Measurements from ENCODE around the gene SUN2. TPM values are rescaled to one million over a fixed set of nuclear protein-coding genes. Genes with fewer than 3 reads are reported as not detected.

SUN2 gene
- total and polyA plus RNA-seq, 8 donors: 44.8 to 99.2 (median 76.4) TPM

GRCh38 chr22:38709306-38709705 lies 46.5 kb downstream of the SUN2 start:
- no peak for DNase-seq
- Histone ChIP-seq H3K36me3 (no peaks in the 10 kb centered on the region), H3K9me3 (no peaks in the 10 kb centered on the region), H3K4me3 (no peak overlapping the region), H3K4me1 (peaks cover 17 to 29% (median 26%) of the 10 kb centered on the region in 3 donors), H3K27me3 (no peaks in the 10 kb centered on the region), H3K27ac (no peak overlapping the region)
- intact Hi-C loops (cut with DNase I): no loop called here
- FAIRE-seq: no peak
- no peak for ATAC-seq
- 83 to 86% methylated on average over 3 of the region's 3 CpGs for WGBS, 2 donors
- TF ChIP-seq CTCF (IDR thresholded peaks at IDR 0.05): no peak

GRCh38 chr22:38707984-38708383 lies 47.8 kb downstream of the SUN2 start:
- Histone ChIP-seq H3K27me3 (no peaks in the 10 kb centered on the region), H3K9me3 (no peaks in the 10 kb centered on the region), H3K4me3 (peak overlapping the region in 2 of 4 donors; percentile 88 to 99), H3K4me1 (peaks cover 18 to 29% (median 27%) of the 10 kb centered on the region in 3 donors), H3K27ac (no peak overlapping the region), H3K36me3 (no peaks in the 10 kb centered on the region)
- ATAC-seq (no peak), FAIRE-seq (no peak), DNase-seq (no peak)
- no peak for TF ChIP-seq CTCF (IDR thresholded peaks at IDR 0.05)
- intact Hi-C loops (cut with DNase I): no loop called here
- WGBS, 2 donors: 27 to 34% methylated on average over 3 of the region's 3 CpGs

- intact Hi-C loops (cut with DNase I): no loop called here
- Histone ChIP-seq H3K9me3 (no peaks in the 10 kb centered on the region), H3K27ac (peak overlapping the region; percentile 19 to 97 (median 92)), H3K4me1 (peaks cover 18 to 29% (median 27%) of the 10 kb centered on the region in 3 donors), H3K36me3 (no peaks in the 10 kb centered on the region), H3K4me3 (peak overlapping the region; percentile 3 to 99 (median 90)), H3K27me3 (no peaks in the 10 kb centered on the region)
- FAIRE-seq: no peak
- no peak for DNase-seq
- peak in 2 of 4 donors; percentile 8 to 14 for ATAC-seq
- TF ChIP-seq CTCF (IDR thresholded peaks at IDR 0.05): no peak
- WGBS, 2 donors: 8 to 17% methylated on average over 2 of the region's 2 CpGs
These were observed 48.5 kb downstream of the SUN2 start for GRCh38 chr22:38707346-38707745.

GRCh38 chr22:38706901-38707195 lies 49.0 kb downstream of the SUN2 start:
- H3K4me3 ChIP-seq: peak overlapping the region; percentile 3 to 99 (median 90)
- H3K27me3 ChIP-seq: no peaks in the 10 kb centered on the region
- no peaks in the 10 kb centered on the region for H3K9me3 ChIP-seq
- ATAC-seq (no peak), FAIRE-seq (no peak), DNase-seq (no peak)
- peaks cover 18 to 29% (median 27%) of the 10 kb centered on the region in 3 donors for H3K4me1 ChIP-seq
- no peak for TF ChIP-seq CTCF (IDR thresholded peaks at IDR 0.05)
- H3K36me3 ChIP-seq: no peaks in the 10 kb centered on the region
- WGBS, 2 donors: 0 to 1% methylated on average over 4 of the region's 4 CpGs
- H3K27ac ChIP-seq: peak overlapping the region; percentile 19 to 97 (median 92)
- intact Hi-C loops (cut with DNase I): no loop called here

- Histone ChIP-seq H3K27me3 (no peaks in the 10 kb centered on the region), H3K4me3 (peak overlapping the region; percentile 87 to 99 (median 90)), H3K4me1 (peaks cover 18 to 32% (median 29%) of the 10 kb centered on the region in 3 donors), H3K27ac (peak overlapping the region; percentile 87 to 97 (median 92)), H3K9me3 (no peaks in the 10 kb centered on the region), H3K36me3 (no peaks in the 10 kb centered on the region)
- no peak for FAIRE-seq
- no peak for TF ChIP-seq CTCF (IDR thresholded peaks at IDR 0.05)
- DNase-seq: peak; percentile 57 to 88 (median 71)
- ATAC-seq: peak; percentile 4 to 34 (median 19)
- 0 to 1% methylated on average over 62 to 79 of the region's 80 CpGs for WGBS, 2 donors
- intact Hi-C loops (cut with DNase I): no loop called here
These were observed 49.5 kb downstream of the SUN2 start for GRCh38 chr22:38706101-38706900.

Measured in pancreas (tissue), 10 donors.